CD4-positive, alpha-beta T cell (primary cell): ENCODE results near the gene CDH10. TPM values are rescaled to one million over a fixed set of nuclear protein-coding genes. Genes with fewer than 3 reads are reported as not detected.

ENCODE experiments used
- ATAC-seq: fragments of 200-7000 bp; cut with Tn5 transposase; one replicate; pipeline ENCODE4 v1.10.0; 2022; ENCODE audit warnings: mild to moderate bottlenecking; ENCODE audit not compliant: poor library complexity
- CTCF ChIA-PET: fragments of 350-600 bp; sonication (Branson Sonifier 250); formaldehyde crosslinking; loops from one replicate; lab custom pipeline; 2021; ENCODE audit warnings: antibody characterized with exemption, inconsistent platforms; lab: Charles Lee
- POLR2A ChIA-PET: fragments of 350-600 bp; sonication (Branson Sonifier 250); formaldehyde crosslinking; loops from one replicate; lab custom pipeline; 2021; ENCODE audit warnings: antibody characterized with exemption, inconsistent platforms; lab: Charles Lee
- DNase-seq, 14 experiments: peaks; one replicate each; pipeline ENCODE4 v3.0.0-alpha.2; 2013 to 2020; ENCODE audit warnings: mixed read lengths in 2 of 14
- H3K27ac ChIP-seq, 2 donors: one replicate each; pipeline versions ENCODE4 v1.5.1 to v1.7.0; 2013; ENCODE audit warnings: low read length in 2 of 2, low read depth in 1 of 2, mild to moderate bottlenecking in 1 of 2
- H3K27me3 ChIP-seq, 2 experiments: 1 replicate in 1 of 2; 2 replicates in 1 of 2; pipeline versions ENCODE4 v1.6.1 to v1.7.0; 2013; ENCODE audit warnings: low read length in 2 of 2, control low read depth in 1 of 2, mild to moderate bottlenecking in 1 of 2, moderate library complexity in 1 of 2; ENCODE audit not compliant: insufficient read depth in 2 of 2, control insufficient read depth in 1 of 2
- H3K36me3 ChIP-seq: one replicate; pipeline ENCODE4 v1.6.1; 2013; ENCODE audit warnings: low read length, control low read depth; ENCODE audit not compliant: insufficient read depth
- H3K4me1 ChIP-seq: one replicate; pipeline ENCODE4 v1.6.1; 2013; ENCODE audit warnings: low read length, control low read depth; ENCODE audit not compliant: insufficient read depth
- H3K4me3 ChIP-seq: one replicate; pipeline ENCODE4 v1.5.1; 2013; ENCODE audit warnings: mild to moderate bottlenecking, low read length, moderate library complexity
- H3K9me3 ChIP-seq, 2 experiments: 1 replicate in 1 of 2; 2 replicates in 1 of 2; pipeline versions ENCODE4 v1.6.1 to v1.7.0; 2013; ENCODE audit warnings: low read length in 2 of 2, mild to moderate bottlenecking in 2 of 2, control low read depth in 1 of 2, moderate library complexity in 1 of 2; ENCODE audit not compliant: control insufficient read depth in 1 of 2, insufficient read depth in 1 of 2
- H3K27ac Mint-ChIP-seq: one replicate; pipeline ENCODE4 v1.8.0; 2020; ENCODE audit warnings: mixed read lengths
- H3K27me3 Mint-ChIP-seq: one replicate; pipeline ENCODE4 v1.8.0; 2021; ENCODE audit warnings: mixed read lengths
- H3K36me3 Mint-ChIP-seq: one replicate; pipeline ENCODE4 v1.8.0; 2021; ENCODE audit warnings: low read depth, mixed read lengths
- H3K4me1 Mint-ChIP-seq: one replicate; pipeline ENCODE4 v1.8.0; 2021; ENCODE audit warnings: low read depth, mixed read lengths
- H3K4me3 Mint-ChIP-seq: one replicate; pipeline ENCODE4 v1.8.0; 2020; ENCODE audit warnings: mild to moderate bottlenecking, mixed read lengths
- H3K9me3 Mint-ChIP-seq: one replicate; pipeline ENCODE4 v1.8.0; 2020; ENCODE audit warnings: mixed read lengths
- intact Hi-C, 2 experiments: fragments of 100-400 bp; cut with DNase I in 1 of 2; cut with micrococcal nuclease in 1 of 2; formaldehyde crosslinking; loops; one replicate each; pipeline versions ENCODE4 v1.15.1 to v1.9.0; 2023 to 2025; cut with DNase I, micrococcal nuclease
- total RNA-seq, 174 experiments: library from RNA in 2 of 174; stranded (reverse) in 2 of 174; gene quantifications; one replicate each; pipeline ENCODE4 v1.2.3 and lab custom pipeline; 2021 to 2026
- TF ChIP-seq, protein P1 (sequence below): fragments of 200-600 bp; IDR thresholded peaks from one replicate; pipeline ENCODE4 v1.8.0; 2022; ENCODE audit warnings: antibody characterized with exemption, mild to moderate bottlenecking

Gene CDH10
- total RNA-seq, 2 experiments from 2014 or later, result not detected

- intact Hi-C loops, result no loop called here
- no peak overlapping the region for H3K4me3 Mint-ChIP-seq
- H3K4me1 Mint-ChIP-seq, result no peaks in the 10 kb centered on the region
- Histone ChIP-seq H3K27me3 (no peaks in the 10 kb centered on the region), H3K36me3 (no peaks in the 10 kb centered on the region), H3K4me1 (no peaks in the 10 kb centered on the region), H3K27ac (no peak overlapping the region), H3K4me3 (no peak overlapping the region), H3K9me3 (peaks cover 8 to 13% of the 10 kb centered on the region in 2 experiments)
- H3K36me3 Mint-ChIP-seq, result no peaks in the 10 kb centered on the region
- CTCF ChIA-PET, result no interaction called here
- no peaks in the 10 kb centered on the region for H3K27me3 Mint-ChIP-seq
- ATAC-seq (no peak), DNase-seq (no peak)
- POLR2A ChIA-PET, result no interaction called here
- H3K9me3 Mint-ChIP-seq, result peaks cover 3% of the 10 kb centered on the region
- TF ChIP-seq, protein P1, sequence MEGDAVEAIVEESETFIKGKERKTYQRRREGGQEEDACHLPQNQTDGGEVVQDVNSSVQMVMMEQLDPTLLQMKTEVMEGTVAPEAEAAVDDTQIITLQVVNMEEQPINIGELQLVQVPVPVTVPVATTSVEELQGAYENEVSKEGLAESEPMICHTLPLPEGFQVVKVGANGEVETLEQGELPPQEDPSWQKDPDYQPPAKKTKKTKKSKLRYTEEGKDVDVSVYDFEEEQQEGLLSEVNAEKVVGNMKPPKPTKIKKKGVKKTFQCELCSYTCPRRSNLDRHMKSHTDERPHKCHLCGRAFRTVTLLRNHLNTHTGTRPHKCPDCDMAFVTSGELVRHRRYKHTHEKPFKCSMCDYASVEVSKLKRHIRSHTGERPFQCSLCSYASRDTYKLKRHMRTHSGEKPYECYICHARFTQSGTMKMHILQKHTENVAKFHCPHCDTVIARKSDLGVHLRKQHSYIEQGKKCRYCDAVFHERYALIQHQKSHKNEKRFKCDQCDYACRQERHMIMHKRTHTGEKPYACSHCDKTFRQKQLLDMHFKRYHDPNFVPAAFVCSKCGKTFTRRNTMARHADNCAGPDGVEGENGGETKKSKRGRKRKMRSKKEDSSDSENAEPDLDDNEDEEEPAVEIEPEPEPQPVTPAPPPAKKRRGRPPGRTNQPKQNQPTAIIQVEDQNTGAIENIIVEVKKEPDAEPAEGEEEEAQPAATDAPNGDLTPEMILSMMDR, result no peak
- H3K27ac Mint-ChIP-seq, result no peak overlapping the region
Observed at GRCh38 chr5:24571302-24571701, 73.5 kb downstream of the CDH10 start.

GRCh38 chr5:24566933-24567332, 77.8 kb downstream of the CDH10 start:
- H3K27ac ChIP-seq, result no peak overlapping the region
- intact Hi-C loops, result no loop called here
- ChIA-PET POLR2A (no interaction called here), CTCF (no interaction called here)
- H3K27me3 ChIP-seq, result no peaks in the 10 kb centered on the region
- Mint-ChIP-seq H3K36me3 (no peaks in the 10 kb centered on the region), H3K9me3 (peaks cover 3% of the 10 kb centered on the region), H3K27ac (no peak overlapping the region), H3K27me3 (no peaks in the 10 kb centered on the region), H3K4me1 (no peaks in the 10 kb centered on the region), H3K4me3 (no peak overlapping the region)
- ATAC-seq, result no peak
- no peak overlapping the region for H3K4me3 ChIP-seq
- H3K36me3 ChIP-seq, result no peaks in the 10 kb centered on the region
- TF ChIP-seq, protein P1, result no peak
- DNase-seq, result no peak
- H3K4me1 ChIP-seq, result no peaks in the 10 kb centered on the region
- H3K9me3 ChIP-seq, result peaks cover 3 to 10% of the 10 kb centered on the region in 2 experiments

DNA sequence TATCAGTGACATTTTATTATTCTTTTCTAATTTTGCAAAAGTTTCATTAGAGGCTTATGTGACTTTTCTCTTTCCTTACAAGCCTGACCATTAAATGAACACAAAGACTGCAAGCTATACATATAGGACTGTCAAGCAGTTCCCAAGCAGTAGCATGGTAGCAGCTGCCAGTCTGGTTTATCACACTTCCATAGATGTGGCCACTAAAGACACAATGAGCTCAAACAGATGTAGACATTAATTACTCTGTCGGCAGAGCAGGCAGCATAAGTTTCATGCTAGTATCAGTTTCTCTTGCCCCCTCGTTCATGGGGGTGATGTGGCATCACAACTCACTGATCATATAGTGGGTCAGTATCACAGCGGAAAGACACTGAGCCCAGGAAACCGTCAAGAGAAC, 89.5 kb downstream of the CDH10 start:
- TF ChIP-seq, protein P1, result no peak
- no peak overlapping the region for H3K4me3 ChIP-seq
- POLR2A ChIA-PET, result no interaction called here

More for the DNA sequence above, 89.5 kb downstream of the CDH10 start:
- Mint-ChIP-seq H3K27me3 (no peaks in the 10 kb centered on the region), H3K4me1 (no peaks in the 10 kb centered on the region), H3K9me3 (no peaks in the 10 kb centered on the region), H3K27ac (no peak overlapping the region), H3K36me3 (no peaks in the 10 kb centered on the region), H3K4me3 (no peak overlapping the region)
- H3K27ac ChIP-seq, result no peak overlapping the region
- intact Hi-C loops, result no loop called here
- no peaks in the 10 kb centered on the region for H3K4me1 ChIP-seq
- no peaks in the 10 kb centered on the region for H3K27me3 ChIP-seq
- DNase-seq (no peak), ATAC-seq (no peak)
- CTCF ChIA-PET, result no interaction called here
- H3K36me3 ChIP-seq, result no peaks in the 10 kb centered on the region
- H3K9me3 ChIP-seq, result peaks cover 0 to 6% of the 10 kb centered on the region in 2 experiments
